Measurements from ENCODE around the gene CAMK4. TPM values are rescaled to one million over a fixed set of nuclear protein-coding genes. Genes with fewer than 3 reads are reported as not detected.

The CAMK4 gene
- total and polyA plus RNA-seq, 2 donors (not counting 1 experiment from before 2014, with no cell fraction given), result 0.83 to 5.9 TPM

- no peaks in the 10 kb centered on the region for H3K9me3 ChIP-seq (ENCODE audit: control insufficient read depth, insufficient read depth, low read depth, low read length)
- H2AFZ ChIP-seq (ENCODE audit: low read length), result no peak overlapping the region
- H3K36me3 ChIP-seq (ENCODE audit: control insufficient read depth, insufficient read depth, low read length), result no peaks in the 10 kb centered on the region
- no peak overlapping the region for H3K9ac ChIP-seq (ENCODE audit: insufficient read depth, low read length)
- H3K4me3 ChIP-seq (replicated peaks in 1 of 4; ENCODE audit: control extremely low read depth in 1 of 4, insufficient read depth in 1 of 4, low read depth in 3 of 4, low read length in 4 of 4), result no peak overlapping the region
- no peak overlapping the region for H3K27ac ChIP-seq (ENCODE audit: insufficient read depth, low read length)
- peak overlapping the region; percentile 8 for H3K4me2 ChIP-seq (ENCODE audit: extremely low read depth, insufficient read depth, low read length)
- no peaks in the 10 kb centered on the region for H4K20me1 ChIP-seq (ENCODE audit: control insufficient read depth, extremely low read depth, insufficient read depth, low read length)
- H3K4me1 ChIP-seq (ENCODE audit: control insufficient read depth, extremely low read depth, insufficient read depth, low read length), result peaks cover 2% of the 10 kb centered on the region
- H3K79me2 ChIP-seq (ENCODE audit: control insufficient read depth, insufficient read depth, low read length), result no peaks in the 10 kb centered on the region
- DNase-seq (ENCODE audit: low read depth in 2 of 2), result peak; percentile 39 to 87
- TF ChIP-seq CTCF (conservative IDR thresholded peaks at IDR 0.05 in 1 of 2, IDR thresholded peaks at IDR 0.05 in 1 of 2; ENCODE audit: low read depth in 1 of 2, low read length in 2 of 2) (no peak), EZH2 (IDR thresholded peaks at IDR 0.05; ENCODE audit: low read length, missing control alignments) (no peak)
- H3K27me3 ChIP-seq (ENCODE audit: control insufficient read depth, insufficient read depth, low read length), result no peaks in the 10 kb centered on the region
Observed at GRCh38 chr5:111389390-111390082, 165.4 kb downstream of the CAMK4 start.

GRCh38 chr5:111392181-111392580 is 168.0 kb downstream of the CAMK4 start:
- H3K9me3 ChIP-seq (ENCODE audit: control insufficient read depth, insufficient read depth, low read depth, low read length), result no peaks in the 10 kb centered on the region
- DNase-seq (ENCODE audit: low read depth in 2 of 2), result no peak

GRCh38 chr5:111394586-111394985 is 170.4 kb downstream of the CAMK4 start:
- H2AFZ ChIP-seq (ENCODE audit: low read length), result no peak overlapping the region
- no peaks in the 10 kb centered on the region for H3K79me2 ChIP-seq (ENCODE audit: control insufficient read depth, insufficient read depth, low read length)
- no peak overlapping the region for H3K4me2 ChIP-seq (ENCODE audit: extremely low read depth, insufficient read depth, low read length)
- no peaks in the 10 kb centered on the region for H3K36me3 ChIP-seq (ENCODE audit: control insufficient read depth, insufficient read depth, low read length)
- DNase-seq (ENCODE audit: low read depth in 2 of 2), result peak; percentile 73 to 82
- no peaks in the 10 kb centered on the region for H3K9me3 ChIP-seq (ENCODE audit: control insufficient read depth, insufficient read depth, low read depth, low read length)
- TF ChIP-seq CTCF (conservative IDR thresholded peaks at IDR 0.05 in 1 of 2, IDR thresholded peaks at IDR 0.05 in 1 of 2; ENCODE audit: low read depth in 1 of 2, low read length in 2 of 2) (no peak), EZH2 (IDR thresholded peaks at IDR 0.05; ENCODE audit: low read length, missing control alignments) (no peak)
- H3K27me3 ChIP-seq (ENCODE audit: control insufficient read depth, insufficient read depth, low read length), result no peaks in the 10 kb centered on the region
- H4K20me1 ChIP-seq (ENCODE audit: control insufficient read depth, extremely low read depth, insufficient read depth, low read length), result no peaks in the 10 kb centered on the region
- no peak overlapping the region for H3K27ac ChIP-seq (ENCODE audit: insufficient read depth, low read length)
- H3K4me3 ChIP-seq (replicated peaks in 1 of 4; ENCODE audit: control extremely low read depth in 1 of 4, insufficient read depth in 1 of 4, low read depth in 3 of 4, low read length in 4 of 4), result no peak overlapping the region
- peaks cover 2% of the 10 kb centered on the region for H3K4me1 ChIP-seq (ENCODE audit: control insufficient read depth, extremely low read depth, insufficient read depth, low read length)
- H3K9ac ChIP-seq (ENCODE audit: insufficient read depth, low read length), result no peak overlapping the region

More at GRCh38 chr5:111392181-111392580, 168.0 kb downstream of the CAMK4 start:
- no peaks in the 10 kb centered on the region for H3K79me2 ChIP-seq (ENCODE audit: control insufficient read depth, insufficient read depth, low read length)
- H3K4me3 ChIP-seq (replicated peaks in 1 of 4; ENCODE audit: control extremely low read depth in 1 of 4, insufficient read depth in 1 of 4, low read depth in 3 of 4, low read length in 4 of 4), result no peak overlapping the region
- H3K27me3 ChIP-seq (ENCODE audit: control insufficient read depth, insufficient read depth, low read length), result no peaks in the 10 kb centered on the region
- TF ChIP-seq CTCF (conservative IDR thresholded peaks at IDR 0.05 in 1 of 2, IDR thresholded peaks at IDR 0.05 in 1 of 2; ENCODE audit: low read depth in 1 of 2, low read length in 2 of 2) (no peak), EZH2 (IDR thresholded peaks at IDR 0.05; ENCODE audit: low read length, missing control alignments) (no peak)
- H3K4me1 ChIP-seq (ENCODE audit: control insufficient read depth, extremely low read depth, insufficient read depth, low read length), result peaks cover 2% of the 10 kb centered on the region
- H3K36me3 ChIP-seq (ENCODE audit: control insufficient read depth, insufficient read depth, low read length), result no peaks in the 10 kb centered on the region
- H3K9ac ChIP-seq (ENCODE audit: insufficient read depth, low read length), result no peak overlapping the region
- H3K4me2 ChIP-seq (ENCODE audit: extremely low read depth, insufficient read depth, low read length), result no peak overlapping the region
- no peaks in the 10 kb centered on the region for H4K20me1 ChIP-seq (ENCODE audit: control insufficient read depth, extremely low read depth, insufficient read depth, low read length)
- H2AFZ ChIP-seq (ENCODE audit: low read length), result no peak overlapping the region
- no peak overlapping the region for H3K27ac ChIP-seq (ENCODE audit: insufficient read depth, low read length)

All from fibroblast of lung (primary cell).